Measurements from ENCODE around the gene SPPL2C.
A peak's percentile ranks its signal among the peaks of the same experiment; 100 is the strongest.

The SPPL2C gene, protein sequence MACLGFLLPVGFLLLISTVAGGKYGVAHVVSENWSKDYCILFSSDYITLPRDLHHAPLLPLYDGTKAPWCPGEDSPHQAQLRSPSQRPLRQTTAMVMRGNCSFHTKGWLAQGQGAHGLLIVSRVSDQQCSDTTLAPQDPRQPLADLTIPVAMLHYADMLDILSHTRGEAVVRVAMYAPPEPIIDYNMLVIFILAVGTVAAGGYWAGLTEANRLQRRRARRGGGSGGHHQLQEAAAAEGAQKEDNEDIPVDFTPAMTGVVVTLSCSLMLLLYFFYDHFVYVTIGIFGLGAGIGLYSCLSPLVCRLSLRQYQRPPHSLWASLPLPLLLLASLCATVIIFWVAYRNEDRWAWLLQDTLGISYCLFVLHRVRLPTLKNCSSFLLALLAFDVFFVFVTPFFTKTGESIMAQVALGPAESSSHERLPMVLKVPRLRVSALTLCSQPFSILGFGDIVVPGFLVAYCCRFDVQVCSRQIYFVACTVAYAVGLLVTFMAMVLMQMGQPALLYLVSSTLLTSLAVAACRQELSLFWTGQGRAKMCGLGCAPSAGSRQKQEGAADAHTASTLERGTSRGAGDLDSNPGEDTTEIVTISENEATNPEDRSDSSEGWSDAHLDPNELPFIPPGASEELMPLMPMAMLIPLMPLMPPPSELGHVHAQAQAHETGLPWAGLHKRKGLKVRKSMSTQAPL

GRCh38 chr17:45844695-45845375, at the start of gene SPPL2C:
Gene SPPL2C, plus strand, starts transcription at chr17:45844881. Its CDS starts 26 bp downstream, at chr17:45844907.
- no peak for DNase-seq (ENCODE audit: low spot score)

DNA sequence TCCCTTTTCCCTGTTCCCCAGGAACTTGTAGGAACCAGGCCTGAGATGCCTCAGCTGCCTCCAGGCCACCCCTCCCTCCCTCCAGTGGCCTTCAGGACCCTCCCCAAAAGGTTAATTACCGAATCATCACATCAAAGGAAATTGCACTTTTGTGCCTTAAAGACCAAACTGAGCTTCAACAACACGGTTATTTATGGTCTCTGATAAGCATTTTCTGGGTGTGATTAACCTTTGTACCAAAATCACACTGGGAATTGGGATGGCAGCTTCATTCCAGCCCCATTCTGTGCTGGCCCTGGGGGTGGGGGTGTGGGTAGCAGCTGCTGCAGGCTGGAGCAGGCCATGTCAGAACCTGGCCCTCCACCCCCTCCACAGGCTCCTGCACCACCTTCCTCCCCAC, 43.9 kb upstream of the SPPL2C start:
- no peak for DNase-seq (ENCODE audit: low spot score)

GRCh38 chr17:45801421-45801820, 43.3 kb upstream of the SPPL2C start:
- DNase-seq (ENCODE audit: low spot score) = no peak

DNA sequence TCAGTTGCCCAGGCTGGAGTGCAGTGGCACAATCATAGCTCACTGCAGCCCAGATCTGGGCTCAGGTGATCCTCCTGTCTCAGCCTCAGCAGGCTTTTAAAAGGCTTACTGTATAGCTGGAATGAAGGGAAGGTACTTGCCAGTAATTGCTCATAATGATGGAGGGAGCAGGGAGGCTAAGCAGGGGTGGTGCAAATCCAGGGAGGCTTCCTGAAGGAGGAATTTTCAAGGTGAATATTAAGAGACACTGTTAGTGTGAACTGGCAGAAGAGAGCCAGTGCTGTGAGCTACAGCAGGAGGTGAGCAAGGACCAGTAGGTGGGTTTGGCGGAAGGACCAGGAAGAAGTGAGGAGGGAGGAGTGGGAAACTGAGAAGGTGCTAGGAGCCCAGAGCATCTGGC, 35.8 kb upstream of the SPPL2C start:
- no peak for DNase-seq (ENCODE audit: low spot score)

DNA sequence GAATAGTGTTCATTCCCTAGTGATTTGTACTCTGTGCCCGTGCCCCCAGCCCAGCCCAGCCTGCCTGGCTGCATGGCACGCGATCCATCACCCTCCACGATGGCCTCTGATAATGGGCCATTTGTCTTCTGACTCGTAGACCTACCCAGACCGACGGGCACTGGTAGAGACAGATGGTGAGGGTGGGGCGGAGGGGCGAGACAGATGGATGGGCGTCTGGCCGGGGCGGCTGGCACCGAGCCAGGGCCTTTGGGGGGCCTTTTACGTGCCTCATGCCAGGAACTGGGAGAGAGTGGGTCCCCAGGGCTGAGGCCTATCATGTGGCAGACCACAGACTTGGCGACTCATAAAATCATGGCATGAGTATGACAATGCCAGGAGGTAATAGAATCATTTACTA, 35.2 kb upstream of the SPPL2C start:
- no peak for DNase-seq (ENCODE audit: low spot score)

DNA sequence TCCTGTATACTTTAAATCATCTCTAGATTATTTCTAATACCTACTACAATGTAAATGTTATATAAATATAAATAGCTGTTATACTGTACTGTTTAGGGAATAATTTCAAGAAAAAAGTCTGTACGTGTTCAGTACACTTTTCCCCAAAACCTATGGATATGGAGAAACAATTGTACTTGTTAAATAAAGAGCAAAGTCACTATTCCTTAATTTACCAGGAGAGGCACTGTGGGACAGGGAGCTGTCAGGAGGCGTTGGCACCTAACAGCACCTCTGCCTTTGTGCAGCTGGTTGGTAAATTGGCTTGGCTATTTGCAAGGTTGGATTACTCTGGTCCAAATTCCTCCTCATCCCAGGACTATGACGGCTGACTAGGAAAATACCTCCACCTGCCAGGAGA, 32.6 kb upstream of the SPPL2C start:
- no peak for DNase-seq (ENCODE audit: low spot score)

DNA sequence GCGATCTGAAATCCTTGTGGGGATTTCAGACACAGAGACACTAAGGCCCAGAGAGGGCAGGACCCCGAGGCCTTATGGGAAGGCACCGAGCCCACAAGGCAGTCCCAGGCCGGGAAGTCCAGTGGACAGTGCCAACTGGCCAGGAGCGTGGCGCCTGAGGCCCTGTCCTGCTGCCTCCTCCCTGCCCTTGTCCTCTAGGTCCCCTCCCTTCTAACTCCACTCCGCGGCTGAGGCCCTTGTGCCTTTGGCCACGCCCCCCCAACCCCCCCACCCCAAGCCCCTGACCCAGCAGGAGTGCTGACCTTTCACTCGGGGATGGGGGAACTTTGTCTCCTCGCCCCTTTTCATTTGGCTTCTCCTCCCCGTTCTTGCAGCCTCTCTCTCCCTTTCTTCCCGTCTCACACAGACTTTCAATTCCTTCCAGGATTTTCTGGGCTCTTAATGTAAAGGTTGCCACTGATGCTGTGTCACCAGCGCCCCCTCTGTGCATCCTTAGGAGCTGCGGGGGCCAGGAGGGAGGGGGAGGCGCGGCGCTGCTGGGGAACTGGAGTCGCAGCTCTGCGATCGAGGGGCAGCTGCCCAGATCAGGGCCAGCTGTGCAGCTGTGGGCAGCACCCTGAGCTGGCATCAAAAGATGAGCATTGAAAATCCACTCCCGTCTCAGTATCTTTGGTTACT, 31.5 kb upstream of the SPPL2C start:
- no peak for DNase-seq (ENCODE audit: low spot score)

- DNase-seq (ENCODE audit: low spot score) = no peak
Measured at GRCh38 chr17:45814622-45815606, 29.8 kb upstream of the SPPL2C start.

DNA sequence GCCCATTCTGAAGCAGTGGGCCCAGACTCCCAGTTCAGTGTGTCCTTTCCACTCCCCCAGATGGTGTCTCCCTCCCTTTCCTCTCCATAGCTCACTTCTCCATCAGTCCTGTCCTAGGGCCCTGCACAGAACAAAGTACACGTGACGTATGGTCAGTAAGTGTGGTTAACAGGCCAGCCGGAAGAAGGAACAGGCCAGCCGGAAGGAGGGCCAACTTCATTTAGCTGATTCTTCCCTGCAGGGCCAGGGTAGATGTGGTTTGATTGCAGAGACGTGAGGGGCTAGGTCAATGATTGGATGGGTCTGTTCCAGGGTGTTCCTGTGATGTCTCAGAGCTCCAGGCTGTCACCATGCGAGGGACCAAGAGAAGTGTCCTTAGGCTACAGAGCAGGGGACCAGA, 28.9 kb upstream of the SPPL2C start:
- DNase-seq (ENCODE audit: low spot score) = no peak

- DNase-seq (ENCODE audit: low spot score) = no peak
Measured at GRCh38 chr17:45818041-45818440, 26.6 kb upstream of the SPPL2C start.

DNA sequence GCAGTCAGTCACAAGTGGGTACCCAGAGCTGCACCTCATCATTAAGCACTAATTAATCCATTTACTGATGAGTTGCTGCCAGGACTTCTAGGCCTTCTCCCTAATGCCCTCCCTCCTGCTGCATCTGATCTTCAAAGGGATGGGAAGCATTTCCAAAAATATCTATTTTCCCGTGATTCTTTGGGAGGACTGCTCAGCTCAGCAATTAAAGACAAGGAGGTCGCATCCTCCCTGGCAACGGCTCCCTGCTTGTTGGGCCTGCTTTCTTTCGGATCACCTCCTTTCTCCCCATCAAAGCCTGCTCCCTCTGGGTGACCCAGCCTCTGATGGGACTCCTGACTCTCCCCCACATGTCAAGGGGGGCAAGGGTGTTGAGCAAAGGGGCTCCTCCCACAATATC, 26.0 kb upstream of the SPPL2C start:
- no peak for DNase-seq (ENCODE audit: low spot score)

- no peak for DNase-seq (ENCODE audit: low spot score)
Measured at GRCh38 chr17:45819632-45820031, 25.0 kb upstream of the SPPL2C start.

DNA sequence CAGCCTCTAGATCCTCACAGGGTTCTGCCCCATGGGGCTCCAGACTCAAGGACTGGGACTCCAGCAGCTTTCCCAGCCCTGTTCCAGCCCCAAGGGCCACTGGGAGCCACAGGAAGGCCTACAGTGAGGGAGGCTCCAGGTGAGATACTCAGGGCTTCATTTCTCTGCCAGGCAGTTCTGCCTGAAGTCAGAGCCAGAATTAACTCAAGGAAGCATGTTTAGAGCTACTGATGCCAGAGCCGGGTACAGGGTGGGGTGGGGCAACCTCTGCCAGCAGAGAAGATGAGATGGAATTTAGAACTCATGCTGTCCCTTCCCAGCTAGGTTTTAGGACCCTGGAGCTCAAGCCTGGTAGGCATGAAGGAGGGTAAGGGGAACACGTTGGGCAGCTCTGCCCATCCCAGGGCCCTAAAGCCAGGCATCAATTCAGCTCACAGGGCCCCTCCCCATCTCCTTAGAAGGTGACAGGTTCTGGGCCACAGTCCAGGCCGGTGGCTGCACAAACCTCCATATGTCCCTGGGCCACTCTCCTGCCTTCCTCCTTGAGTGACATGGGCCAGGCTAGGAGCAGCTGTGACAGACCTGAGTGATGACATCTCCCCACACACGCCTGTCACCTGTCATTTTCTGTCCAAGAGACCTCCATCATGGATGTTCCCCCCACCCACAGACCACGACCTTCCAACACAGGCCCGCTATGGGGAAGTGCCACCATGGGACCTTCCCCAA, 24.5 kb upstream of the SPPL2C start:
- no peak for DNase-seq (ENCODE audit: low spot score)

DNA sequence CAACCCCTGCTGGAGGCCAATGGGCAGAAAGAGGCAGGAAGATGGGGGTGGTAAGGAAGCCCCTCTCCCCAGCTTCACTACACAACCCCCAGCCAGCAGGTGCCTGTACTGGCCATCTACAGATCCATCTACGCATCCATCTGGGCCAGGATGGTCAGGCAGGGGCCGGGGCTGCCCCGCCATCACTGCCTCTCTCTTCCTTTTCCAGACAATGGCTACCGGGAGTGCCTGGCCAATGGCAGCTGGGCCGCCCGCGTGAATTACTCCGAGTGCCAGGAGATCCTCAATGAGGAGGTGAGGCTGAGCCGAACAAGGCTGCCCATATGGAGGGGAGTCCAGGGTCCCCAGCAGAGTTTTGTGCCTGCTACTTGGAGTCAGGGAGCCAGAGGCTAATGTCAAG, 23.5 kb upstream of the SPPL2C start:
- DNase-seq (ENCODE audit: low spot score) = no peak

GRCh38 chr17:45823598-45823997, 21.1 kb upstream of the SPPL2C start:
- peak; percentile 1 for DNase-seq (ENCODE audit: low spot score)

- DNase-seq (ENCODE audit: low spot score) = no peak
Measured at GRCh38 chr17:45824475-45824874, 20.2 kb upstream of the SPPL2C start.

DNA sequence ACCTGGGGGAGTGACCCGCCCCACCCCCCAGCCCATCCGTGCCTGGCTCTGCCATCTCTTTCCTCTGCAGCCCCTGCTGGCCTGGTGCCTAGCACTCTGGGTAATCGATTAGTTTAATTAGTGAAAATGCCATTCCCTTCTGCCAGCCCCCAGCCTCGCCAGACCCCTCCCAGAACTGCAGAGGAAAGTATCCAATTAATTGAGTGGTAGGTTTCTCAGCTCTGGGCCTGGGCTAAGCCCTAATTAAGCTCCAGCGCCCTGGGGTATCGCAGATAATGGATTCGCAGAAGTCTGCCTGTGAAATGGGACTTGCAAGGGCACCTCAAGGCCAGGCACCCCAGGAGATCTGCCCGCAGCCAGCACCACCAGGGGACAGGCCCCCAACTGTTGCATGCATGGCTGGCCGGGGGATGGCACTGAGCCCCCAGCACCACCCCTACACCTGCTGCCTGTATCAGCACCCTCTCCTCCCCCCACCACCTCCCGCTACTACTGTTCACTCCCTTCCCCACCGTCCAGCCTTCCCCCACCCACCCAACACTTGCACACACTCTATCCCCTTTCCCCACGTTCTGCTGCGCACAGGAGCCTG, 19.7 kb upstream of the SPPL2C start:
- DNase-seq (ENCODE audit: low spot score) = no peak

DNA sequence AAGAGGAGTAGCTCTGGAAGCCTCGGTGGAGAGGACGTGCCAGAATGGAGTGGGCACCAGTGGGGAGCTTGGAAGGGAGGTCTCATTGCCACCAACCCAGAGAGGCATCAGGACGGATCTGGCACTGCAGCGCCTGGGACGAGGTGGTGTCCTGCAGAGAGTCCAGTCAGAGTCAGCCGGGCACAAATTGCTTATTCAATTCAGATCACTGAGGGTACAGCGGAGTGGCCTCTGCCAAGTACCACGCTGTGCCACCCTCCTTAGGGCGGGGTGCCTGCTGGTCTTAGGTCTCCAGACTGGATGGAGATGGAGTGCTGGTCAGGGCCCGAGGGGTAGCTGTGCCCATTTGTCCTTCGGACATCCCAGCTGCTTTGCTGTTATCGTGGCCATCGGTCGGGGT, 18.9 kb upstream of the SPPL2C start:
- DNase-seq (ENCODE audit: low spot score) = no peak

DNA sequence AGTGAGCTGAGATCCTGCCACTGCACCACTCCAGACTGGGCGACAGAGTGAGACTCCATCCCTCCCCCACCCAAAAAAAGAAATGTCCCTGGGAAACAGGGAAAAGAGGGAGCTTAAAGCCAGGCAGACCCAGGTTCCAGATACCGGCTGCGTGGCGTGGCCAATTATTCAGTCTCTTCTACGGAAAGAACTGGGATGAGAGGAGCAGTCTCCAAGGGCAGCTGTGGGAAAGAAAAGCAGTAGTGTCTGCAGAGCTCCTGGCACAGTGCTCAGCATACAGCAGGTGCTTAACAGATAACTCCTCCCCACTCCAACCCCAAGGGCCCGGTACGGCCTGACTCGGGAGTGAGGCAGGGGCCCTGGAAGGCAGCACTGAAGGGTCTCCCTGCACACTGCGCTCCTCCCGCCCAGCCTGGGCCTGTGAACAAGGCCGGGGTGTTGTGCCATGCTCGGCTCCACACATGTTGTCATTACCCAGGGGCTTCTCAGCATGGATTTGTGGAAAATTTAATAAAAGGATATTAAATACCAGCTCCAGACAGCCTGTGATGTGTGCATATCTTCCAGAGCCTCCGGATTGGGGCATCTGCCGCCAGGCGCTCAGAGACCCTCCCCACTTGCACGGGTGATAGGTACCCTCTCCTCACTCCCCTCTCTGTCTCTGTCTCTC, 17.6 kb upstream of the SPPL2C start:
- no peak for DNase-seq (ENCODE audit: low spot score)

GRCh38 chr17:45828171-45828570, 16.5 kb upstream of the SPPL2C start:
- DNase-seq (ENCODE audit: low spot score) = no peak

Measured in CD4-positive, alpha-beta T cell treated with Interleukin-15 for 4 hours (primary cell).